Kidney (tissue), 14 donors: Measurements from ENCODE around the gene GFOD1. TPM values are rescaled to one million over a fixed set of nuclear protein-coding genes. Genes with fewer than 3 reads are reported as not detected.

ENCODE experiments used
- DNase-seq, 5 donors: peaks; one replicate each; pipeline ENCODE4 v3.0.0-alpha.2; 2013 to 2020
- FAIRE-seq: peaks from 2 replicates; lab custom pipeline; 2012; peaks lifted over from hg19 to GRCh38; lab: Jason Lieb, UNC
- H3K27ac ChIP-seq, 2 donors: one replicate each; pipeline ENCODE4 v1.7.0; 2013; ENCODE audit warnings: low read depth in 2 of 2, low read length in 2 of 2, inconsistent platforms in 1 of 2
- H3K27me3 ChIP-seq: one replicate; pipeline ENCODE4 v1.7.1; 2013; ENCODE audit warnings: low read length, inconsistent platforms; ENCODE audit not compliant: control insufficient read depth, insufficient read depth
- H3K36me3 ChIP-seq, 3 donors: one replicate each; pipeline versions ENCODE4 v1.7.0 to v1.7.1; 2013; ENCODE audit warnings: low read length in 3 of 3, control low read depth in 1 of 3, inconsistent platforms in 1 of 3; ENCODE audit not compliant: insufficient read depth in 3 of 3, control insufficient read depth in 2 of 3
- H3K4me1 ChIP-seq, 3 donors: one replicate each; pipeline versions ENCODE4 v1.7.0 to v1.7.1; 2013; ENCODE audit warnings: low read length in 3 of 3, inconsistent platforms in 1 of 3, low read depth in 1 of 3; ENCODE audit not compliant: control insufficient read depth in 2 of 3, insufficient read depth in 2 of 3
- H3K4me3 ChIP-seq, 3 donors: one replicate each; pipeline versions ENCODE4 v1.7.0 to v1.8.1; 2013; ENCODE audit warnings: low read length in 3 of 3, control low read depth in 1 of 3, inconsistent platforms in 1 of 3
- H3K9ac ChIP-seq, 3 donors: one replicate each; pipeline versions ENCODE4 v1.7.0 to v1.7.1; 2013; ENCODE audit warnings: low read length in 3 of 3, control low read depth in 1 of 3, inconsistent platforms in 1 of 3
- H3K9me3 ChIP-seq, 3 donors: one replicate each; pipeline versions ENCODE4 v1.7.0 to v1.7.1; 2013; ENCODE audit warnings: low read length in 3 of 3, control low read depth in 1 of 3, inconsistent platforms in 1 of 3; ENCODE audit not compliant: control insufficient read depth in 2 of 3, insufficient read depth in 1 of 3
- CTCF ChIP-seq: IDR thresholded peaks from 3 replicates; pipeline ENCODE4 v1.5.1; 2012; ENCODE audit warnings: mild to moderate bottlenecking, moderate library complexity, borderline replicate concordance; ENCODE audit not compliant: insufficient read depth; ENCODE audit errors: extremely low read depth
- intact Hi-C: fragments of 100-400 bp; cut with DNase I; formaldehyde crosslinking; loops from one replicate; pipeline ENCODE4 v1.11.1; 2022
- polyA plus RNA-seq: library from polyadenylated mRNA; stranded (reverse); fragments of 350-450 nt; fragmentation: Illumina TruSeq; extraction: RNeasy Lipid Tissue Mini Kit (QIAGEN cat#74804); gene quantifications from one replicate; pipeline ENCODE4 v1.2.3, GENCODE V29; 2014; ENCODE audit warnings: low read depth, low replicate concordance; ENCODE audit not compliant: insufficient read depth
- total RNA-seq: library from RNA; stranded (reverse); fragmentation: NEBNext Ultra II Directional; extraction: Animal tissue kit (Norgen Biotek cat#: 25700); gene quantifications from one replicate; pipeline ENCODE4 v1.2.1, GENCODE V29; 2021
- donor health status: control.
- donor health status: control.
- donor health status: control.
- donor health status: control.
- donor health status: control.
- donor health status: DM: yes; HTN: yes; CAD: no.
- donor health status: Normal renal cell carcinoma (clear cell type).

Gene GFOD1
- total and polyA plus RNA-seq, 2 donors from 2014 or later = 2.1 to 14.6 TPM

- Histone ChIP-seq H3K4me1 (peaks cover 0 to 13% (median 0%) of the 10 kb centered on the region in 3 donors), H3K9ac (no peak overlapping the region), H3K4me3 (peak overlapping the region in 1 of 3 donors; percentile 70), H3K36me3 (no peaks in the 10 kb centered on the region), H3K27me3 (peaks cover 10% of the 10 kb centered on the region), H3K9me3 (no peaks in the 10 kb centered on the region), H3K27ac (no peak overlapping the region)
- intact Hi-C loops = no loop called here
- no peak for TF ChIP-seq CTCF
- DNase-seq (no peak), FAIRE-seq (no peak)
Measured at GRCh38 chr6:13484827-13485226, 2.6 kb downstream of the GFOD1 start.

- Histone ChIP-seq H3K9ac (no peak overlapping the region), H3K27ac (no peak overlapping the region)
Measured at GRCh38 chr6:13484138-13484708, 3.2 kb downstream of the GFOD1 start.

GRCh38 chr6:13480631-13481501, 6.5 kb downstream of the GFOD1 start:
- peaks cover 0 to 2% (median 0%) of the 10 kb centered on the region in 3 donors for H3K4me1 ChIP-seq
- TF ChIP-seq CTCF = no peak
- no peak overlapping the region for H3K4me3 ChIP-seq
- FAIRE-seq (no peak), DNase-seq (no peak)
- H3K36me3 ChIP-seq = no peaks in the 10 kb centered on the region
- no peak overlapping the region for H3K27ac ChIP-seq
- intact Hi-C loops = no loop called here
- H3K9me3 ChIP-seq = no peaks in the 10 kb centered on the region
- H3K27me3 ChIP-seq = peaks cover 10% of the 10 kb centered on the region
- H3K9ac ChIP-seq = no peak overlapping the region

More at GRCh38 chr6:13484138-13484708, 3.2 kb downstream of the GFOD1 start:
- Histone ChIP-seq H3K9me3 (no peaks in the 10 kb centered on the region), H3K36me3 (no peaks in the 10 kb centered on the region), H3K4me3 (no peak overlapping the region), H3K4me1 (peaks cover 0 to 13% (median 0%) of the 10 kb centered on the region in 3 donors), H3K27me3 (peaks cover 10% of the 10 kb centered on the region)
- intact Hi-C loops = no loop called here
- FAIRE-seq = no peak
- TF ChIP-seq CTCF = no peak
- no peak for DNase-seq
